Right atrium auricular region (tissue), 2 donors: ENCODE data around the gene GRAMD1A. TPM values are rescaled to one million over a fixed set of nuclear protein-coding genes. Genes with fewer than 3 reads are reported as not detected.

Experiments used
- DNase-seq: peaks from one replicate; pipeline ENCODE4 v3.0.0-alpha.2; 2019; ENCODE audit warnings: low spot score
- H3K27ac ChIP-seq, 2 donors: fragments of 200-600 bp; sonication (generic); 1 replicate in 1 of 2; 2 replicates in 1 of 2; pipeline ENCODE4 v1.5.1; 2016 to 2019
- H3K27me3 ChIP-seq, 2 donors: fragments of 200-600 bp; sonication (generic); one replicate each; pipeline versions ENCODE4 v1.5.1 to v1.6.0; 2017 to 2019
- H3K36me3 ChIP-seq: fragments of 200-600 bp; sonication (generic); one replicate; pipeline ENCODE4 v1.5.1; 2016
- H3K4me1 ChIP-seq, 2 donors: fragments of 200-600 bp; sonication (generic); one replicate each; pipeline versions ENCODE4 v1.5.1 to v1.6.0; 2017 to 2019
- H3K4me3 ChIP-seq, 2 donors: fragments of 200-600 bp; sonication (generic); 1 replicate in 1 of 2; 2 replicates in 1 of 2; pipeline ENCODE4 v1.5.1; 2017 to 2019; ENCODE audit warnings: mild to moderate bottlenecking in 1 of 2, moderate library complexity in 1 of 2
- H3K9me3 ChIP-seq, 2 donors: fragments of 200-600 bp; sonication (generic); one replicate each; pipeline ENCODE4 v1.5.1; 2019
- total RNA-seq, 2 donors: library from RNA; depleted of rRNA; stranded (reverse); fragments of >200 nt; gene quantifications; one replicate each; pipeline ENCODE4 v1.1.0, GENCODE V29; 2016
- TF ChIP-seq, protein P1 (sequence below), 2 donors: fragments of 200-600 bp; sonication (generic); IDR thresholded peaks; one replicate each; pipeline ENCODE4 v1.5.1; 2019; ENCODE audit warnings: antibody characterized with exemption in 2 of 2

The GRAMD1A gene
- total RNA-seq, 2 donors from 2014 or later = 29.6 to 37.7 TPM

DNA sequence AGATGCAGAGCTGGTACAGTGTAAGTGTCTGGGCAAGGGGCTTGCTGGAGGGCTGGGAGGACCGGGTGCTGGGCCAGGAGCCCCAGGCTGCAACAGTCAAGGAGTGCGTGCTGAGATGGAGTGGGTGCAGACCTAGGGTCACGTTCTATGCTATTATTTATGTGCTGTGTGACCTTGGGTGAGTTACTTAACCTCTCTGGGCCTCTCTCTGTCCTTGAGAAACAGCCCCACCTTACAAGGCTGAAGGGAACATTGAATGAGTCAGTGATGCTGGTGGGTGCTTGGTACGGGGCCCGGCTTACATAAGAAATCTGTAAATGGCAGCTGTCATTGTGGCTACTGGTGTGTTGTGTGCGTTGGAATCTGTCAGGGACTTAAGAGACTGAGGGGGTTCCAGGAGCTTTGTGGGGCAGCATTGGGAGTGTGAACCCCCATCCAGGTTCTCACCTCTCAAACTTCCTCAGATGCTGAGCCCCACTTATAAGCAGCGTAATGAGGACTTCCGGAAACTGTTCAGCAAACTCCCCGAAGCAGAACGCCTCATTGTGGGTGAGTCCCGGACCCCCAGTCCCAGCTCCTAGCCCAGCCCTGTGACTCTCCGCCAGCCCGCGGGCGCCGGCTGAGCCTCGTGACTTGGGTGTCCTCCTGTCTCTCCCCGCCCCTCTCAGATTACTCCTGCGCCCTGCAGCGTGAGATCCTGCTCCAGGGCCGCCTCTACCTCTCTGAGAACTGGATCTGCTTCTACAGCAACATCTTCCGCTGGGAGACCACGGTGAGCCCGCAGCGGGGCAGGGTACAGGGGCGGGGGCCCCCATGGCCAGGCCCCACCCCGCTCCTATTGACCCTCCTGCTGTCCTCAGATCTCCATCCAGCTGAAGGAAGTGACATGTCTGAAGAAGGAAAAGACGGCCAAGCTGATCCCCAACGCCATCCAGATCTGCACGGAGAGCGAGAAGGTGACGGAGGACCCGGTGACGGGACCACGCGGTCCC, 9.6 kb downstream of the GRAMD1A start:
- peak overlapping the region in 1 of 2 donors; percentile 20 for H3K27ac ChIP-seq
- no peak overlapping the region for H3K4me3 ChIP-seq
- H3K4me1 ChIP-seq = peaks cover 0 to 40% of the 10 kb centered on the region in 2 donors
- no peaks in the 10 kb centered on the region for H3K27me3 ChIP-seq
- H3K36me3 ChIP-seq = peaks cover 50% of the 10 kb centered on the region
- DNase-seq = no peak
- no peaks in the 10 kb centered on the region for H3K9me3 ChIP-seq
- TF ChIP-seq, protein P1, sequence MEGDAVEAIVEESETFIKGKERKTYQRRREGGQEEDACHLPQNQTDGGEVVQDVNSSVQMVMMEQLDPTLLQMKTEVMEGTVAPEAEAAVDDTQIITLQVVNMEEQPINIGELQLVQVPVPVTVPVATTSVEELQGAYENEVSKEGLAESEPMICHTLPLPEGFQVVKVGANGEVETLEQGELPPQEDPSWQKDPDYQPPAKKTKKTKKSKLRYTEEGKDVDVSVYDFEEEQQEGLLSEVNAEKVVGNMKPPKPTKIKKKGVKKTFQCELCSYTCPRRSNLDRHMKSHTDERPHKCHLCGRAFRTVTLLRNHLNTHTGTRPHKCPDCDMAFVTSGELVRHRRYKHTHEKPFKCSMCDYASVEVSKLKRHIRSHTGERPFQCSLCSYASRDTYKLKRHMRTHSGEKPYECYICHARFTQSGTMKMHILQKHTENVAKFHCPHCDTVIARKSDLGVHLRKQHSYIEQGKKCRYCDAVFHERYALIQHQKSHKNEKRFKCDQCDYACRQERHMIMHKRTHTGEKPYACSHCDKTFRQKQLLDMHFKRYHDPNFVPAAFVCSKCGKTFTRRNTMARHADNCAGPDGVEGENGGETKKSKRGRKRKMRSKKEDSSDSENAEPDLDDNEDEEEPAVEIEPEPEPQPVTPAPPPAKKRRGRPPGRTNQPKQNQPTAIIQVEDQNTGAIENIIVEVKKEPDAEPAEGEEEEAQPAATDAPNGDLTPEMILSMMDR (IDR thresholded peaks at IDR 0.05) = no peak

DNA sequence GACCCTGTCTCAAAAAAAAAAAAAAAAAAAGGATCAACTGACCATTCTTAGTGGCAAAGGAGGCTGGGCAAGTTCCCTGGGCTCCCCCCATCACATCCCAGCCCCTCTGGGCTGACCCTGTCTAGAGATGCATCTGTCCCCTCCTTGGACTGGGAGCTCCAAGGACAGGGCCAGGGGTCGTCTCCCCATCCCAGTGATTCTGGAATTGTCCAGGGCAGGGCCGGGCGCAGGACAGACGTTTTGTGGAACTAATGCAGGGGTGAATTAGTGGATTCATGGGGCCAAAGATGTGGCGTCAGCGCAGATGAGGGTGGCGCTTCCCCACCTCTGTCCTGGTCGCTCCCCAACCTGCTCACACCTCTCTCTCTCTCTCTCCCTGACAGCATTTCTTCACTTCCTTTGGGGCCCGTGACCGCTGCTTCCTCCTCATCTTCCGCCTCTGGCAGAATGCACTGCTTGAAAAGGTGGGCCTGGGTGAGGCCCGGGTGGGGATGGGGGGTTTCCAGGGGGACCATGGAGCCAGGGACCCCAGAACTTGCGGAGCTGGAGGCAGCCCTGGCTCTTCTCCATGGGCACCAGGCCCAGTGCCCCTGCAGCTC, 11.1 kb downstream of the GRAMD1A start:
- TF ChIP-seq, protein P1 (IDR thresholded peaks at IDR 0.05) = no peak
- no peaks in the 10 kb centered on the region for H3K9me3 ChIP-seq
- no peak overlapping the region for H3K27ac ChIP-seq
- H3K36me3 ChIP-seq = peaks cover 63% of the 10 kb centered on the region
- no peak for DNase-seq
- H3K27me3 ChIP-seq = no peaks in the 10 kb centered on the region
- peaks cover 0 to 28% of the 10 kb centered on the region in 2 donors for H3K4me1 ChIP-seq
- H3K4me3 ChIP-seq = no peak overlapping the region

GRCh38 chr19:35011737-35012682, 11.9 kb downstream of the GRAMD1A start:
- no peaks in the 10 kb centered on the region for H3K9me3 ChIP-seq
- no peaks in the 10 kb centered on the region for H3K27me3 ChIP-seq
- H3K4me3 ChIP-seq = no peak overlapping the region
- peaks cover 0 to 20% of the 10 kb centered on the region in 2 donors for H3K4me1 ChIP-seq
- H3K36me3 ChIP-seq = peaks cover 70% of the 10 kb centered on the region
- no peak for DNase-seq
- TF ChIP-seq, protein P1 (IDR thresholded peaks at IDR 0.05) = no peak
- peak overlapping the region in 1 of 2 donors; percentile 3 for H3K27ac ChIP-seq

- Histone ChIP-seq H3K36me3 (peaks cover 82% of the 10 kb centered on the region), H3K27me3 (no peaks in the 10 kb centered on the region), H3K4me1 (peaks cover 0 to 18% of the 10 kb centered on the region in 2 donors), H3K27ac (peak overlapping the region; percentile 3 to 46), H3K9me3 (no peaks in the 10 kb centered on the region), H3K4me3 (no peak overlapping the region)
- TF ChIP-seq, protein P1 (IDR thresholded peaks at IDR 0.05) = peak; percentile 96 to 99
- peak; percentile 86 for DNase-seq
Observed at GRCh38 chr19:35013041-35013819, 13.1 kb downstream of the GRAMD1A start.
